H9 (cell line): ENCODE measurements around the gene REG3G. TPM values are rescaled to one million over a fixed set of nuclear protein-coding genes. Genes with fewer than 3 reads are reported as not detected.

ENCODE experiments used
- DNase-seq: peaks from one replicate; pipeline ENCODE4 v3.0.0-alpha.2; 2017
- H2AFZ ChIP-seq: one replicate; pipeline ENCODE4 v1.6.1; 2013; ENCODE audit warnings: mild to moderate bottlenecking, low read length, control low read depth, moderate library complexity
- H2AK5ac ChIP-seq: 2 replicates; pipeline ENCODE4 v1.6.1; 2013; ENCODE audit warnings: low read length, control low read depth, mixed read lengths; ENCODE audit not compliant: insufficient read length
- H2BK120ac ChIP-seq: one replicate; pipeline ENCODE4 v1.6.1; 2013; ENCODE audit warnings: low read depth, mild to moderate bottlenecking, low read length, control low read depth, inconsistent platforms; ENCODE audit not compliant: poor library complexity, severe bottlenecking
- H2BK12ac ChIP-seq: 2 replicates; pipeline ENCODE4 v1.6.1; 2013; ENCODE audit warnings: low read length, control low read depth, mixed read lengths, low read depth; ENCODE audit not compliant: insufficient read length
- H2BK15ac ChIP-seq: 2 replicates; pipeline ENCODE4 v1.6.1; 2013; ENCODE audit warnings: low read depth, low read length, control low read depth
- H2BK20ac ChIP-seq: one replicate; pipeline ENCODE4 v1.6.1; 2013; ENCODE audit warnings: low read depth, mild to moderate bottlenecking, low read length, control low read depth, inconsistent platforms; ENCODE audit not compliant: poor library complexity, severe bottlenecking
- H2BK5ac ChIP-seq: 2 replicates; pipeline ENCODE4 v1.6.1; 2013; ENCODE audit warnings: low read length, control low read depth, mixed read lengths; ENCODE audit not compliant: insufficient read length
- H3K14ac ChIP-seq: 2 replicates; pipeline ENCODE4 v1.6.1; 2013; ENCODE audit warnings: low read length, control low read depth; ENCODE audit not compliant: insufficient read depth
- H3K18ac ChIP-seq: 2 replicates; pipeline ENCODE4 v1.6.1; 2013; ENCODE audit warnings: low read depth, mild to moderate bottlenecking, mixed read lengths, low read length, control low read depth; ENCODE audit not compliant: insufficient read length
- H3K23ac ChIP-seq: 2 replicates; pipeline ENCODE4 v1.6.1; 2013; ENCODE audit warnings: low read length, control low read depth, mixed read lengths, low read depth; ENCODE audit not compliant: insufficient read length
- H3K23me2 ChIP-seq: 2 replicates; pipeline ENCODE4 v1.6.1; 2013; ENCODE audit warnings: low read depth, mild to moderate bottlenecking, mixed read lengths, low read length, control low read depth; ENCODE audit not compliant: insufficient read length, poor library complexity, severe bottlenecking
- H3K27ac ChIP-seq: 2 replicates; pipeline ENCODE4 v1.5.1; 2013; ENCODE audit warnings: low read length, control low read depth, mixed read lengths, low read depth; ENCODE audit not compliant: insufficient read length
- H3K27me3 ChIP-seq: 2 replicates; pipeline ENCODE4 v1.6.1; 2013; ENCODE audit warnings: low read length, control low read depth, inconsistent platforms; ENCODE audit not compliant: insufficient read depth
- H3K4ac ChIP-seq: 2 replicates; pipeline ENCODE4 v1.6.1; 2013; ENCODE audit warnings: low read depth, mild to moderate bottlenecking, control low read depth, inconsistent platforms, low read length, moderate library complexity
- H3K4me1 ChIP-seq: 2 replicates; pipeline ENCODE4 v1.6.1; 2013; ENCODE audit warnings: low read length, control low read depth, inconsistent platforms; ENCODE audit not compliant: insufficient read depth
- H3K4me2 ChIP-seq: 2 replicates; pipeline ENCODE4 v1.6.1; 2013; ENCODE audit warnings: low read length, control low read depth, mixed read lengths; ENCODE audit not compliant: insufficient read length, insufficient read depth
- H3K56ac ChIP-seq: 2 replicates; pipeline ENCODE4 v1.6.1; 2013; ENCODE audit warnings: low read depth, mild to moderate bottlenecking, mixed read lengths, low read length, control low read depth; ENCODE audit not compliant: insufficient read length
- H3K79me1 ChIP-seq: 2 replicates; pipeline ENCODE4 v1.6.1; 2013; ENCODE audit warnings: low read depth, mild to moderate bottlenecking, moderate library complexity, low read length, control low read depth, inconsistent platforms; ENCODE audit not compliant: insufficient read depth, poor library complexity, severe bottlenecking
- H3K79me2 ChIP-seq: 2 replicates; pipeline ENCODE4 v1.6.1; 2013; ENCODE audit warnings: low read length, control low read depth, inconsistent platforms; ENCODE audit not compliant: insufficient read depth
- H3K9ac ChIP-seq: 2 replicates; pipeline ENCODE4 v1.6.1; 2013; ENCODE audit warnings: low read length, control low read depth, mixed read lengths; ENCODE audit not compliant: insufficient read length; ENCODE audit errors: extremely low read depth
- H3K9me3 ChIP-seq: one replicate; pipeline ENCODE4 v1.6.1; 2013; ENCODE audit warnings: low read depth, low read length, inconsistent platforms; ENCODE audit not compliant: control insufficient read depth
- H3T11ph ChIP-seq: one replicate; pipeline ENCODE4 v1.6.1; 2013; ENCODE audit warnings: mild to moderate bottlenecking, low read length, control low read depth, inconsistent platforms
- H4K20me1 ChIP-seq: one replicate; pipeline ENCODE4 v1.6.1; 2013; ENCODE audit not compliant: control insufficient read depth, insufficient read length, insufficient read depth
- H4K5ac ChIP-seq: 2 replicates; pipeline ENCODE4 v1.6.1; 2013; ENCODE audit warnings: low read depth, mild to moderate bottlenecking, mixed read lengths, low read length, control low read depth; ENCODE audit not compliant: insufficient read length
- H4K8ac ChIP-seq: replicated peaks from 2 replicates; pipeline ENCODE4 v1.6.1; 2013; ENCODE audit warnings: low read length, control low read depth, mixed read lengths, low read depth; ENCODE audit not compliant: insufficient read length
- H4K91ac ChIP-seq: 2 replicates; pipeline ENCODE4 v1.6.1; 2013; ENCODE audit warnings: low read depth, mild to moderate bottlenecking, moderate library complexity, mixed read lengths, low read length, control low read depth; ENCODE audit not compliant: insufficient read length
- H3K27ac Mint-ChIP-seq, 3 experiments: 2 replicates in 2 of 3; 3 replicates in 1 of 3; pipeline ENCODE4 v1.8.0; 2020 to 2021; ENCODE audit warnings: mixed read lengths in 3 of 3, mild to moderate bottlenecking in 1 of 3, moderate library complexity in 1 of 3
- H3K27me3 Mint-ChIP-seq: 2 replicates; pipeline ENCODE4 v1.8.0; 2021; ENCODE audit warnings: low read depth, mild to moderate bottlenecking, moderate library complexity, mixed read lengths
- H3K36me3 Mint-ChIP-seq, 3 experiments: 2 replicates in 2 of 3; 3 replicates in 1 of 3; pipeline ENCODE4 v1.8.0; 2020 to 2021; ENCODE audit warnings: low read depth in 3 of 3, mixed read lengths in 3 of 3; ENCODE audit not compliant: insufficient read depth in 1 of 3
- H3K4me1 Mint-ChIP-seq, 2 experiments: 2 replicates each; pipeline ENCODE4 v1.8.0; 2020; ENCODE audit warnings: mixed read lengths in 2 of 2
- H3K4me3 Mint-ChIP-seq, 2 experiments: 2 replicates in 1 of 2; 3 replicates in 1 of 2; pipeline ENCODE4 v1.8.0; 2020 to 2021; ENCODE audit warnings: mild to moderate bottlenecking in 2 of 2, mixed read lengths in 2 of 2, moderate library complexity in 1 of 2
- H3K9me3 Mint-ChIP-seq, 2 experiments: 2 replicates in 1 of 2; 3 replicates in 1 of 2; pipeline ENCODE4 v1.8.0; 2020; ENCODE audit warnings: mild to moderate bottlenecking in 2 of 2, mixed read lengths in 2 of 2, moderate library complexity in 1 of 2
- WGBS: extraction: QIAGEN DNeasy Blood & Tissue Kit; methylation state at CpG from one replicate; pipeline ENCODE4 v1.1.7; 2013; ENCODE audit warnings: missing lambda C conversion rate, low lambda C conversion rate, mixed read lengths; ENCODE audit not compliant: insufficient read length; ENCODE audit errors: extremely low coverage; 5-methylcytosine and 5-hydroxymethylcytosine counted together
- total RNA-seq: library from RNA; stranded (reverse); gene quantifications from 2 replicates; pipeline ENCODE4 v1.2.1, GENCODE V29; 2021
- TF ChIP-seq, protein P1 (sequence below): fragments of 200-600 bp; sonication (generic); conservative IDR thresholded peaks from 3 replicates; pipeline ENCODE4 v1.8.0; 2021; ENCODE audit warnings: antibody characterized with exemption, mild to moderate bottlenecking

The REG3G gene
- total RNA-seq, 1 experiment from 2014 or later = not detected

DNA sequence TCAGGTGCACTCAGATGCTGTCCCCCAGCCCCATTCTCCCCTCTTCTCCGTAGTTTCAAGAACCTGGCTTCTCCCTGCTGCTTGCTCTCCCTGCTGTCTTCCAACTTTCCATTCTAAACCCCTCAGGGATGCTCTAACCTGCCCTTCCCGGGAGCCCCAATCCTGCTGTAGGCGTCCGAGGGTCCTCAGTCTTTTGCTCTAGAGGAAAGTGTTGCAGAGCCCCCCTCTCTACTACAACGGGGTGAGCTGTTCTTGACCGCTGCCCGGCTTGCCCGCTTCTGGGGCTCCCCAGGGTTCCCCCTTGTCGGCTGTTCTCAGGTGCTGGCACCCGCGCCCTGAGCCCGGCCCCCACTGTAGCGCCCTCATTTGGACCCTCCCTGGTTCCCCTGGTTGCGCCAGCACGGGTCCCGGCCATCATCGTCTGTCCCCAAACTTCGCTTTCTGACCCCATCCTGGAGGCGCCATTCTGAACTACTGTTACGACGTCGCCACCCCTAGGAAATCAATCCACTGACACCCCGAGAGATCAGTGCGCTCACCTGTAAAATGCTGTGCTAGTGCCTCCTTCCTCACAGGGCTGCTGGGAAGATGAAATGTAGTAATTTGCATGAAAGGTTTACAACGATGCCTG lies 31.9 kb upstream of the REG3G start:
- Mint-ChIP-seq H3K9me3 (no peaks in the 10 kb centered on the region), H3K27me3 (peaks cover 59% of the 10 kb centered on the region), H3K4me1 (peaks cover 12 to 14% of the 10 kb centered on the region in 2 experiments), H3K36me3 (no peaks in the 10 kb centered on the region; a peak in 1 of 7 replicates), H3K4me3 (peak overlapping the region; percentile 73 to 88), H3K27ac (no peak overlapping the region)
- TF ChIP-seq, protein P1, sequence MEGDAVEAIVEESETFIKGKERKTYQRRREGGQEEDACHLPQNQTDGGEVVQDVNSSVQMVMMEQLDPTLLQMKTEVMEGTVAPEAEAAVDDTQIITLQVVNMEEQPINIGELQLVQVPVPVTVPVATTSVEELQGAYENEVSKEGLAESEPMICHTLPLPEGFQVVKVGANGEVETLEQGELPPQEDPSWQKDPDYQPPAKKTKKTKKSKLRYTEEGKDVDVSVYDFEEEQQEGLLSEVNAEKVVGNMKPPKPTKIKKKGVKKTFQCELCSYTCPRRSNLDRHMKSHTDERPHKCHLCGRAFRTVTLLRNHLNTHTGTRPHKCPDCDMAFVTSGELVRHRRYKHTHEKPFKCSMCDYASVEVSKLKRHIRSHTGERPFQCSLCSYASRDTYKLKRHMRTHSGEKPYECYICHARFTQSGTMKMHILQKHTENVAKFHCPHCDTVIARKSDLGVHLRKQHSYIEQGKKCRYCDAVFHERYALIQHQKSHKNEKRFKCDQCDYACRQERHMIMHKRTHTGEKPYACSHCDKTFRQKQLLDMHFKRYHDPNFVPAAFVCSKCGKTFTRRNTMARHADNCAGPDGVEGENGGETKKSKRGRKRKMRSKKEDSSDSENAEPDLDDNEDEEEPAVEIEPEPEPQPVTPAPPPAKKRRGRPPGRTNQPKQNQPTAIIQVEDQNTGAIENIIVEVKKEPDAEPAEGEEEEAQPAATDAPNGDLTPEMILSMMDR = no peak
- H2AFZ ChIP-seq = no peak overlapping the region
- no peak overlapping the region for H2BK5ac ChIP-seq
- H2BK15ac ChIP-seq = no peak overlapping the region
- H2AK5ac ChIP-seq = no peak overlapping the region
- no CpG with 5 or more reads among the region's 25 CpGs for WGBS
- H4K20me1 ChIP-seq = no peaks in the 10 kb centered on the region
- no peak overlapping the region for H3K23ac ChIP-seq
- H3K27ac ChIP-seq = no peak overlapping the region
- no peak overlapping the region for H4K5ac ChIP-seq
- H3T11ph ChIP-seq = no peak overlapping the region
- H3K18ac ChIP-seq = no peak overlapping the region
- H3K9me3 ChIP-seq = no peaks in the 10 kb centered on the region
- peaks cover 18% of the 10 kb centered on the region; the same call in 1 of the 2 replicates for H3K27me3 ChIP-seq
- no peak overlapping the region for H2BK20ac ChIP-seq
- no peak overlapping the region for H4K91ac ChIP-seq
- no peaks in the 10 kb centered on the region for H3K79me2 ChIP-seq
- H4K8ac ChIP-seq = no peak overlapping the region
- H2BK120ac ChIP-seq = no peak overlapping the region
- H3K23me2 ChIP-seq = peaks cover 8% of the 10 kb centered on the region
- peak overlapping the region; percentile 85 for H3K4me2 ChIP-seq
- no peaks in the 10 kb centered on the region for H3K4me1 ChIP-seq
- no peak overlapping the region for H3K9ac ChIP-seq
- H2BK12ac ChIP-seq = no peak overlapping the region
- no peaks in the 10 kb centered on the region for H3K79me1 ChIP-seq
- no peak overlapping the region for H3K14ac ChIP-seq
- no peak overlapping the region for H3K4ac ChIP-seq
- DNase-seq = no peak
- no peak overlapping the region for H3K56ac ChIP-seq
